Epithelial cell of proximal tubule (primary cell): ENCODE measurements around the gene ZNF556. TPM values are rescaled to one million over a fixed set of nuclear protein-coding genes. Genes with fewer than 3 reads are reported as not detected.

ENCODE experiments used
- DNase-seq: peaks from one replicate; pipeline ENCODE4 v3.0.0-alpha.2; 2011; ENCODE audit warnings: low read depth
- H3K4me3 ChIP-seq: 2 replicates; pipeline ENCODE4 v1.5.1; 2011; ENCODE audit warnings: low read depth, mild to moderate bottlenecking, low read length
- CTCF ChIP-seq: conservative IDR thresholded peaks from 2 replicates; pipeline ENCODE4 v1.5.1; 2012; ENCODE audit warnings: low read depth, mild to moderate bottlenecking, low read length
- total RNA-seq: library from RNA; depleted of rRNA; stranded (reverse); fragments of >200 nt; gene quantifications from 2 replicates; pipeline ENCODE4 v1.2.3, GENCODE V29; 2015

The ZNF556 gene
- total RNA-seq: 0.06 TPM in 1 of 2 replicates, not detected in the other

- DNase-seq: peak; percentile 61
- no peak for TF ChIP-seq CTCF
- peak within 1 kb of the TSS; percentile 51 for H3K4me3 ChIP-seq
Observed at GRCh38 chr19:2867025-2867991, at the start of gene ZNF556. TSS of gene ZNF556 (plus strand) at chr19:2867335. CDS start at chr19:2867422, 87 bp downstream.

GRCh38 chr19:2819540-2820111, 47.5 kb upstream of the ZNF556 start, which contains the start of gene ZNF554:
TSS of gene ZNF554 (plus strand) at chr19:2819868. CDS start at chr19:2820072, 204 bp downstream.
- H3K4me3 ChIP-seq: peak within 1 kb of the TSS; percentile 87
- peak; percentile 48 for DNase-seq
- peak; percentile 84 for TF ChIP-seq CTCF

- DNase-seq: no peak
- TF ChIP-seq CTCF: no peak
- H3K4me3 ChIP-seq: peak overlapping the region; percentile 87
Observed at GRCh38 chr19:2820112-2820702, 46.9 kb upstream of the ZNF556 start.

- TF ChIP-seq CTCF: no peak
- no peak for DNase-seq
- H3K4me3 ChIP-seq: no peak overlapping the region
Observed at GRCh38 chr19:2822846-2823245, 44.3 kb upstream of the ZNF556 start.

GRCh38 chr19:2823646-2824045, 43.5 kb upstream of the ZNF556 start:
- TF ChIP-seq CTCF: no peak
- no peak for DNase-seq

GRCh38 chr19:2824129-2824528, 43.0 kb upstream of the ZNF556 start:
- H3K4me3 ChIP-seq: no peak overlapping the region
- no peak for TF ChIP-seq CTCF
- no peak for DNase-seq

More at GRCh38 chr19:2823646-2824045, 43.5 kb upstream of the ZNF556 start:
- no peak overlapping the region for H3K4me3 ChIP-seq
